WERI-Rb-1 (cell line): Measurements from ENCODE around the gene SH3BP4.

Experiments used
- DNase-seq: peaks from one replicate; pipeline ENCODE4 v3.0.0-alpha.2; 2020
- H3K27ac ChIP-seq: fragments of 250-450 bp; sonication (Bioruptor Pico); 2 replicates; pipeline ENCODE4 v1.5.1; 2020; ENCODE audit warnings: mild to moderate bottlenecking, moderate library complexity
- H3K27me3 ChIP-seq: fragments of 250-450 bp; sonication (Bioruptor Pico); 2 replicates; pipeline ENCODE4 v1.5.1; 2021; ENCODE audit warnings: mild to moderate bottlenecking, low read depth, moderate library complexity; ENCODE audit not compliant: insufficient read depth, severe bottlenecking
- H3K36me3 ChIP-seq: fragments of 250-450 bp; sonication (Bioruptor Pico); 2 replicates; pipeline ENCODE4 v1.5.1; 2020; ENCODE audit warnings: mild to moderate bottlenecking, moderate library complexity
- H3K4me3 ChIP-seq: 2 replicates; pipeline ENCODE4 v1.5.1; 2011; ENCODE audit warnings: low read depth, mild to moderate bottlenecking, control low read depth, low read length
- H3K9me3 ChIP-seq: fragments of 250-450 bp; sonication (Bioruptor Pico); 2 replicates; pipeline ENCODE4 v1.5.1; 2021; ENCODE audit warnings: mild to moderate bottlenecking, moderate library complexity; ENCODE audit not compliant: severe bottlenecking
- CTCF ChIP-seq: IDR thresholded peaks from 2 replicates; pipeline ENCODE4 v1.5.1; 2011; ENCODE audit warnings: low read depth, mild to moderate bottlenecking, control low read depth, inconsistent platforms, low read length

The SH3BP4 gene

GRCh38 chr2:235083822-235084221, 132.0 kb downstream of the SH3BP4 start:
- Histone ChIP-seq H3K4me3 (no peak overlapping the region), H3K36me3 (no peaks in the 10 kb centered on the region), H3K27me3 (no peaks in the 10 kb centered on the region), H3K27ac (no peak overlapping the region), H3K9me3 (no peaks in the 10 kb centered on the region)
- TF ChIP-seq CTCF, result no peak
- DNase-seq, result no peak

- H3K9me3 ChIP-seq, result no peaks in the 10 kb centered on the region
- H3K4me3 ChIP-seq, result no peak overlapping the region
- no peak overlapping the region for H3K27ac ChIP-seq
- no peaks in the 10 kb centered on the region for H3K36me3 ChIP-seq
- H3K27me3 ChIP-seq, result no peaks in the 10 kb centered on the region
- no peak for DNase-seq
- no peak for TF ChIP-seq CTCF
Observed at GRCh38 chr2:235084424-235084823, 132.6 kb downstream of the SH3BP4 start.

DNA sequence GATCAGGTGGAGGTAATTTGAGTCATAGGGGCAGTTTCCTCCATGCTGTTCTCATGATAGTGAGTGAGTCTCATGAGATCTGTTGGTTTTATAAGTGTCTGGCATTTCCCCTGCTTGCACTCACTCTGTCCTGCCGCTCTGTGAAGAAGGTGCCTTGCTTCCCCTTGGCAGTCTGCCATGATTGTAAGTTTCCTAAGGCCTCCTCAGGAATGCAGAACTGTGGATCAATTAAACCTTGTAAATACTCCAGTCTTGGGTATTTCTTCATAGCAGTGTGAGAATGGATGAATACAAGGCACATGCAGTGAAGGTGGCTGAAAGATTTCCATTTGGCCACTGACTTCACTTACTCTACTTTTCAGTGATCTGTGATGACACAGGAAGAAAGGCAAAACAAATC, 133.7 kb downstream of the SH3BP4 start:
- no peaks in the 10 kb centered on the region for H3K36me3 ChIP-seq
- H3K27ac ChIP-seq, result no peak overlapping the region
- no peak for TF ChIP-seq CTCF
- no peak for DNase-seq
- H3K4me3 ChIP-seq, result no peak overlapping the region
- H3K27me3 ChIP-seq, result no peaks in the 10 kb centered on the region
- no peaks in the 10 kb centered on the region for H3K9me3 ChIP-seq

GRCh38 chr2:235086481-235087184, 134.8 kb downstream of the SH3BP4 start:
- Histone ChIP-seq H3K9me3 (no peaks in the 10 kb centered on the region), H3K36me3 (no peaks in the 10 kb centered on the region), H3K27me3 (no peaks in the 10 kb centered on the region), H3K4me3 (no peak overlapping the region), H3K27ac (no peak overlapping the region)
- no peak for TF ChIP-seq CTCF
- no peak for DNase-seq

- Histone ChIP-seq H3K4me3 (no peak overlapping the region), H3K27ac (no peak overlapping the region), H3K36me3 (no peaks in the 10 kb centered on the region), H3K9me3 (no peaks in the 10 kb centered on the region), H3K27me3 (no peaks in the 10 kb centered on the region)
- no peak for TF ChIP-seq CTCF
- no peak for DNase-seq
Observed at GRCh38 chr2:235087832-235088495, 136.1 kb downstream of the SH3BP4 start.
